ENCODE data around the gene COL4A4.

GRCh38 chr2:227052879-227053278 is 111.1 kb downstream of the COL4A4 start:
- TF ChIP-seq POLR2A (IDR thresholded peaks at IDR 0.05): no peak
- no peak for TF ChIP-seq CTCF (IDR thresholded peaks at IDR 0.05)
